Epithelial cell of esophagus (primary cell): ENCODE measurements around the gene PROK2.

Experiments
- DNase-seq: peaks from one replicate; pipeline ENCODE4 v3.0.0; 2010; ENCODE audit warnings: low read depth
- H3K4me3 ChIP-seq: 2 replicates; pipeline ENCODE4 v1.5.1; 2011; ENCODE audit warnings: mild to moderate bottlenecking, low read length, control low read depth
- CTCF ChIP-seq: IDR thresholded peaks from 2 replicates; pipeline ENCODE4 v1.5.1; 2011; ENCODE audit warnings: low read depth, mild to moderate bottlenecking, low read length, control low read depth, inconsistent platforms; ENCODE audit not compliant: insufficient read depth; ENCODE audit errors: missing control alignments

The PROK2 gene

GRCh38 chr3:71805691-71806090, 20.7 kb upstream of the PROK2 start:
- no peak overlapping the region for H3K4me3 ChIP-seq
- TF ChIP-seq CTCF, result no peak
- no peak for DNase-seq

GRCh38 chr3:71805199-71805598, 20.3 kb upstream of the PROK2 start:
- TF ChIP-seq CTCF, result no peak
- H3K4me3 ChIP-seq, result no peak overlapping the region
- DNase-seq, result no peak

DNA sequence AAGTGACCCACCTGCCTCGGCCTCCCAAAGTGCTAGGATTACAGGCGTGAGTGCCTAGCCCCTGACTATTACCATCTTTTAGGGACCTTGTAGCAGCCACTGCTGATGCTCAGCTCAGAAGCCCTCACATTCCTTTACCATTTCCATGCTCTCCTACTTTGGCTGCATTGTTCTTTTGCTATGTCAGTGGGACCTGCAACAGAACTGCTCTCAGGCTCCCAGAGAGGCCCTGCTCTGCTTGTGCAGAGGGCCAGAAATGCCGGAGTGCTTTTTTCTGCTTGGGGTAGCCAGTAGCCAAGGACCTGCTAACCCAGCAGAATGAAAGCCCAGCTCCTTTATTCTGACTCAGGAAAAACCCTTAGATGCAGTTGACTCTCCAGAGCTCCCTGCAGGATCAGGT, 18.3 kb upstream of the PROK2 start:
- DNase-seq, result no peak
- H3K4me3 ChIP-seq, result no peak overlapping the region
- TF ChIP-seq CTCF, result no peak

DNA sequence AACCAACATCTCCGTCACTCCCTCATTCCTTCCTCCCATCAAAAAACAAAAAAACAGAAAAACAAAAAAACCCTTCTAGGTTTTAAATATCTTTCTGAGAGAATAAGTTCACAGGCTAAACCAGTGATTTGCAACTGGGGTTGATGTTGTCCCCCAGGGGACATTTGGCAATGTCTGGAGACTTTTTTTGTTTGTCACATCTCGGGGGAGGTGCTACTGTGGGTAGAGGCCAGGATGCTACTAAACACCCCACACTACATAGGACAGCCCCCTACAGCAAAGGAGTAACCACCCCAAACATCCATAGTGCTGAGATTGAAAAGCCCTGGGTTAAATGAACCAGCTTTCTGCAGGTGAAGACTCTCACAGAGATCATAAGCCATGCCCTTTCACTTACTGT, 17.0 kb upstream of the PROK2 start:
- TF ChIP-seq CTCF, result no peak
- no peak overlapping the region for H3K4me3 ChIP-seq

DNA sequence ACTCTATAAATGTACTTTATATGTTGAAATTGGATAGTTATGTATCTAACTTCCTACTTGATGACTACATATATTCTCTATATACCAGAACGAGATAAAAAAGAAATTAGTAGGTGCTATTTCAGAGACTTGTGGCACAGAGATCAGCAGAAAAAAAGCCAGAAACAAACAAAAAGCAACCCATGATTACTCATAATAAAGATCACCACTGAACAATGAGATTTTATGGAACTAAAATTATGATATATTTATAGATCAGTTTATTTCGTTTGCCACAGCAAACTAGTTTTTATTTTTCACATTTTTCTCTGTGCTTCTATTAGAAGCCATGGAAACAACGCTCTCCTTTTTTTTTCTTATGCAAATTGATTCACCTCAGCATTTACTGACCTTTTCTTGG, 15.1 kb upstream of the PROK2 start:
- TF ChIP-seq CTCF, result no peak

More for the DNA sequence above, 17.0 kb upstream of the PROK2 start:
- no peak for DNase-seq

DNA sequence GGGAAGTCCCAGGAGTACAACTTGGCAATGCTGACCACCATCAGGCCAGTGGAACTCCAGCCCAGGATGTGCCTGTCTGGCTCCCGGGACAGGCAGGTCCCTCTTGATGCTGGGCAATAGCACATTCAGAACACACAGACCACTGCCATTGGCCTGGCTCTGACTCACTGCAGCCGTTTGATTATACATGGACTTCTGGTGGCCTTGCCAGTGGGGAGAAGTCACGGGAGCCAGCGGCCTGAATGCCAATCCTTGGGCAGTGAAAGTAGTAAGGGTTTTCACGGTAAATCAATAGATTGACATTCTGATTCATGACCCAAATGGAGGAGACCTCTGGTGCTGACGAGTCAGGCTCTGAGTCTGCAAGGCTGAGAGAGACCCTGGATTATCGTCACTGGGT, 12.5 kb upstream of the PROK2 start:
- H3K4me3 ChIP-seq, result no peak overlapping the region
- DNase-seq, result no peak
- TF ChIP-seq CTCF, result no peak

More for the DNA sequence above, 15.1 kb upstream of the PROK2 start:
- no peak for DNase-seq
- H3K4me3 ChIP-seq, result no peak overlapping the region

DNA sequence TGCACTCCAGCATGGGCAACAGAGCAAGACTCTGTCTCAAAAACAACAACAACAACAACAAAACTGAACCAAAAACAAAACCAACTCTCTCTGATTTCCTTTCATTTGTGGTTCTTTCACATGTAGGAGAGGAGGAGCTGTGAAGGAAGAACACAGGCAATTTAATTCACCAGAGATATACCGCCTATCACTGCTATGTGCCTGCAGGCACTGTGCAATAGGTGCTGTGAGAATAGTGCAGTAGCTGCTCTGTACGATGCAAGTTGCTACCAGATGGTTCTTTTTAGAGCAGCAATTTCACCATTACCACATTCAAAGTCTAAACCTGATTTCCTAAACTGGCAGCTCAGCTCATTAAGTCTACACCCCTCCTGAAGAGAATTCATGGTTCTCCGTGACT, 11.3 kb upstream of the PROK2 start:
- DNase-seq, result no peak
- no peak for TF ChIP-seq CTCF

More for the DNA sequence above, 11.3 kb upstream of the PROK2 start:
- H3K4me3 ChIP-seq, result no peak overlapping the region
